HEK293T (cell line): ENCODE results near the gene IGFBP6.

Source experiments
- ARNT ChIP-seq: fragments of 450-650 bp; IDR thresholded peaks from 2 replicates; pipeline ENCODE4 v1.6.1; 2017; ENCODE audit warnings: mild to moderate bottlenecking
- BHLHE40 ChIP-seq: fragments of 450-650 bp; IDR thresholded peaks from 2 replicates; pipeline ENCODE4 v1.6.1; 2016; ENCODE audit warnings: mild to moderate bottlenecking, moderate library complexity, borderline replicate concordance
- ELF4 ChIP-seq: fragments of 450-650 bp; IDR thresholded peaks from 2 replicates; pipeline ENCODE4 v1.6.1; 2017; ENCODE audit warnings: antibody characterized with exemption
- FOXA1 ChIP-seq: fragments of 450-650 bp; IDR thresholded peaks from 2 replicates; pipeline ENCODE4 v1.6.1; 2016; ENCODE audit warnings: mild to moderate bottlenecking
- FOXK2 ChIP-seq: fragments of 450-650 bp; IDR thresholded peaks from 2 replicates; pipeline ENCODE4 v1.6.1; 2016; ENCODE audit warnings: mild to moderate bottlenecking
- FOXM1 ChIP-seq: fragments of 450-650 bp; IDR thresholded peaks from 2 replicates; pipeline ENCODE4 v1.6.1; 2017; ENCODE audit warnings: mild to moderate bottlenecking, borderline replicate concordance
- L3MBTL2 ChIP-seq: fragments of 450-650 bp; conservative IDR thresholded peaks from 2 replicates; pipeline ENCODE4 v1.6.1; 2016; ENCODE audit warnings: mild to moderate bottlenecking
- SP1 ChIP-seq: fragments of 450-650 bp; IDR thresholded peaks from 2 replicates; pipeline ENCODE4 v1.6.1; 2017
- SUZ12 ChIP-seq: fragments of 450-650 bp; IDR thresholded peaks from 2 replicates; pipeline ENCODE4 v1.6.1; 2016; ENCODE audit warnings: mild to moderate bottlenecking
- TF ChIP-seq, protein P1 (sequence below): fragments of 450-650 bp; IDR thresholded peaks from 2 replicates; pipeline ENCODE4 v1.6.1; 2016

DNA sequence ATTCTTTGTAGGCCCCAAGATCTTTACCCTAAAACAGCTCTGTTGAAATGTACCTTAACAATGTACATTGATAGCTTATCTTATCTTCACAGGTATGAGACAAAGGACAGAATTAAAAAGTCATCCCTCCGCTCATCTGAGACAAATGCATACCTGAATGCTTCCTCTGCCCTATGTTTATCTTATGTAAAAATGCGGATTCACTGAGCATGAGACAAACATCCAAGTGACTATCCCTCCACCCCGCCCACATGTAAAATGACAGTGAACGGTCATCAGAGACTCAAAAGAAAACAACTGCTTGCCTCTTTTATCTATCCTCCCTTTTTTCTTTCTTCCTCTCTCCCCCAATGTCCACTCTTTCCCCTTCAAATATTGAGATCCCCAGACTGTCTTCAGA lies 45.9 kb downstream of the IGFBP6 start:
- TF ChIP-seq FOXA1 (no peak), SP1 (no peak), BHLHE40 (no peak), FOXK2 (no peak), FOXM1 (no peak), SUZ12 (no peak), ARNT (no peak), ELF4 (no peak), L3MBTL2 (no peak)
- TF ChIP-seq, protein P1, sequence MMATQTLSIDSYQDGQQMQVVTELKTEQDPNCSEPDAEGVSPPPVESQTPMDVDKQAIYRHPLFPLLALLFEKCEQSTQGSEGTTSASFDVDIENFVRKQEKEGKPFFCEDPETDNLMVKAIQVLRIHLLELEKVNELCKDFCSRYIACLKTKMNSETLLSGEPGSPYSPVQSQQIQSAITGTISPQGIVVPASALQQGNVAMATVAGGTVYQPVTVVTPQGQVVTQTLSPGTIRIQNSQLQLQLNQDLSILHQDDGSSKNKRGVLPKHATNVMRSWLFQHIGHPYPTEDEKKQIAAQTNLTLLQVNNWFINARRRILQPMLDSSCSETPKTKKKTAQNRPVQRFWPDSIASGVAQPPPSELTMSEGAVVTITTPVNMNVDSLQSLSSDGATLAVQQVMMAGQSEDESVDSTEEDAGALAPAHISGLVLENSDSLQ: no peak
